HFFc6 (cell line): Measurements from ENCODE around the gene CEP41. TPM values are rescaled to one million over a fixed set of nuclear protein-coding genes. Genes with fewer than 3 reads are reported as not detected.

ENCODE experiments used
- DNase-seq: peaks from one replicate; pipeline ENCODE4 v3.0.0-alpha.2; 2018
- H3K27ac Mint-ChIP-seq: 2 replicates; pipeline ENCODE4 v1.8.0; 2020; ENCODE audit warnings: mild to moderate bottlenecking, mixed read lengths
- H3K27me3 Mint-ChIP-seq: 2 replicates; pipeline ENCODE4 v1.8.0; 2021; ENCODE audit warnings: mild to moderate bottlenecking, moderate library complexity, mixed read lengths; ENCODE audit not compliant: insufficient read depth
- H3K36me3 Mint-ChIP-seq: 2 replicates; pipeline ENCODE4 v1.8.0; 2021; ENCODE audit warnings: low read depth, mixed read lengths
- H3K4me1 Mint-ChIP-seq: 2 replicates; pipeline ENCODE4 v1.8.0; 2020; ENCODE audit warnings: low read depth, mixed read lengths
- H3K4me3 Mint-ChIP-seq: 2 replicates; pipeline ENCODE4 v1.8.0; 2020; ENCODE audit warnings: mild to moderate bottlenecking, moderate library complexity, mixed read lengths
- H3K9me3 Mint-ChIP-seq: 2 replicates; pipeline ENCODE4 v1.8.0; 2020; ENCODE audit warnings: mild to moderate bottlenecking, mixed read lengths
- CTCF ChIP-seq: fragments of 200-600 bp; sonication (generic); IDR thresholded peaks from 2 replicates; pipeline ENCODE4 v1.5.0; 2021; ENCODE audit warnings: antibody characterized with exemption, mild to moderate bottlenecking
- total RNA-seq, 6 experiments: library from RNA; stranded (reverse); fragmentation: NEBNext Ultra II Directional; extraction: Animal tissue kit (Norgen Biotek cat#: 25700); gene quantifications; 2 replicates in 1 of 6; 3 replicates in 5 of 6; pipeline ENCODE4 v1.2.3, GENCODE V29; 2021

Gene CEP41
- total RNA-seq, 6 experiments from 2014 or later, result 14.5 to 20.9 (median 17.8) TPM

GRCh38 chr7:130390486-130390885 is 50.3 kb downstream of the CEP41 start:
- H3K27ac Mint-ChIP-seq, result no peak overlapping the region
- H3K36me3 Mint-ChIP-seq, result no peaks in the 10 kb centered on the region
- no peak for DNase-seq
- peaks cover 4% of the 10 kb centered on the region for H3K9me3 Mint-ChIP-seq
- H3K4me1 Mint-ChIP-seq, result peaks cover 21% of the 10 kb centered on the region
- no peaks in the 10 kb centered on the region; the same call in 1 of the 2 replicates for H3K27me3 Mint-ChIP-seq
- H3K4me3 Mint-ChIP-seq, result no peak overlapping the region
- no peak for TF ChIP-seq CTCF

- H3K36me3 Mint-ChIP-seq, result no peaks in the 10 kb centered on the region
- peaks cover 4% of the 10 kb centered on the region for H3K9me3 Mint-ChIP-seq
- H3K27me3 Mint-ChIP-seq, result peaks cover 4% of the 10 kb centered on the region
- DNase-seq, result no peak
- TF ChIP-seq CTCF, result no peak
- peaks cover 21% of the 10 kb centered on the region for H3K4me1 Mint-ChIP-seq
- no peak overlapping the region for H3K27ac Mint-ChIP-seq
- no peak overlapping the region for H3K4me3 Mint-ChIP-seq
Measured at GRCh38 chr7:130388671-130389070, 52.1 kb downstream of the CEP41 start.

GRCh38 chr7:130387628-130388403 is 53.0 kb downstream of the CEP41 start:
- Mint-ChIP-seq H3K4me3 (no peak overlapping the region), H3K27ac (no peak overlapping the region), H3K36me3 (no peaks in the 10 kb centered on the region), H3K9me3 (peaks cover 4% of the 10 kb centered on the region), H3K27me3 (peaks cover 4% of the 10 kb centered on the region), H3K4me1 (peaks cover 14% of the 10 kb centered on the region)
- no peak for DNase-seq
- no peak for TF ChIP-seq CTCF

- Mint-ChIP-seq H3K4me3 (no peak overlapping the region), H3K27me3 (peaks cover 4% of the 10 kb centered on the region), H3K36me3 (no peaks in the 10 kb centered on the region), H3K27ac (no peak overlapping the region), H3K9me3 (peaks cover 4% of the 10 kb centered on the region), H3K4me1 (peaks cover 9% of the 10 kb centered on the region)
- TF ChIP-seq CTCF, result no peak
- DNase-seq, result no peak
Measured at GRCh38 chr7:130387306-130387627, 53.5 kb downstream of the CEP41 start.

GRCh38 chr7:130386876-130387275 is 53.9 kb downstream of the CEP41 start:
- TF ChIP-seq CTCF, result no peak
- H3K9me3 Mint-ChIP-seq, result peaks cover 4% of the 10 kb centered on the region
- no peak for DNase-seq
- H3K36me3 Mint-ChIP-seq, result no peaks in the 10 kb centered on the region
- peaks cover 4% of the 10 kb centered on the region for H3K27me3 Mint-ChIP-seq
- H3K4me1 Mint-ChIP-seq, result peaks cover 6% of the 10 kb centered on the region; the same call in 1 of the 2 replicates
- H3K4me3 Mint-ChIP-seq, result no peak overlapping the region
- no peak overlapping the region for H3K27ac Mint-ChIP-seq
